Prostate gland (tissue), 2 donors: ENCODE results near the gene AGO4. TPM values are rescaled to one million over a fixed set of nuclear protein-coding genes. Genes with fewer than 3 reads are reported as not detected.
A peak's percentile ranks its signal among the peaks of the same experiment; 100 is the strongest.
"Not testable (repeated sequence)": the region's sequence is repeated elsewhere in the genome, so short reads cannot be mapped to it uniquely, and the experiment has no call there.

ENCODE experiments used
- DNase-seq: peaks from one replicate; pipeline ENCODE4 v3.0.0-alpha.2; 2019; ENCODE audit warnings: low spot score
- H3K27ac ChIP-seq, 2 donors: fragments of 200-600 bp; sonication (generic); 2 replicates each; pipeline ENCODE4 v1.5.1; 2017 to 2019
- H3K27me3 ChIP-seq: fragments of 200-600 bp; sonication (generic); replicated peaks from 2 replicates; pipeline ENCODE4 v1.5.1; 2019; ENCODE audit not compliant: insufficient read depth
- H3K36me3 ChIP-seq, 2 donors: fragments of 200-600 bp; sonication (generic); 1 replicate in 1 of 2; 2 replicates in 1 of 2; pipeline versions ENCODE4 v1.5.1 to v1.8.1; 2017 to 2019
- H3K4me1 ChIP-seq: fragments of 200-600 bp; sonication (generic); replicated peaks from 2 replicates; pipeline ENCODE4 v1.5.1; 2019
- H3K4me3 ChIP-seq, 2 donors: fragments of 200-600 bp; sonication (generic); 2 replicates each; pipeline ENCODE4 v1.5.1; 2017 to 2019
- H3K9me3 ChIP-seq: fragments of 200-600 bp; sonication (generic); 2 replicates; pipeline ENCODE4 v1.5.1; 2017
- CTCF ChIP-seq, 4 experiments: fragments of 200-600 bp in 2 of 4; fragments of 450-650 bp in 2 of 4; sonication (generic) in 2 of 4; IDR thresholded peaks; 1 replicate in 3 of 4; 2 replicates in 1 of 4; pipeline ENCODE4 v1.5.1; 2016 to 2019; ENCODE audit warnings: antibody characterized with exemption in 4 of 4, mild to moderate bottlenecking in 2 of 4, moderate library complexity in 2 of 4
- POLR2A ChIP-seq: fragments of 450-650 bp; IDR thresholded peaks from one replicate; pipeline ENCODE4 v1.6.1; 2016; ENCODE audit warnings: antibody characterized with exemption, mild to moderate bottlenecking
- POLR2AphosphoS5 ChIP-seq: sonication (generic); formaldehyde crosslinking; IDR thresholded peaks from one replicate; pipeline ENCODE4 v1.6.1; 2017; ENCODE audit warnings: antibody characterized with exemption
- WGBS: methylation state at CpG from one replicate; pipeline ENCODE4 v1.1.5; 2018; 5-methylcytosine and 5-hydroxymethylcytosine counted together
- intact Hi-C: fragments of 100-400 bp; cut with DNase I; formaldehyde crosslinking; loops from one replicate; pipeline ENCODE4 v1.14.2; 2022
- total RNA-seq, 2 donors: library from RNA; depleted of rRNA; stranded (reverse); fragments of >200 nt; gene quantifications; one replicate each; pipeline ENCODE4 v1.1.0, GENCODE V29; 2016

AGO4 gene
- total RNA-seq, 2 donors from 2014 or later: 11.7 to 15.2 TPM

GRCh38 chr1:35863136-35863535 is 55.3 kb downstream of the AGO4 start:
- no peak for DNase-seq
- 100% methylated on average over 1 of the region's 1 CpG for WGBS
- Histone ChIP-seq H3K4me3 (no peak overlapping the region), H3K27me3 (no peaks in the 10 kb centered on the region), H3K9me3 (no peaks in the 10 kb centered on the region), H3K27ac (no peak overlapping the region), H3K36me3 (no peaks in the 10 kb centered on the region), H3K4me1 (no peaks in the 10 kb centered on the region)
- no peak for TF ChIP-seq CTCF (IDR thresholded peaks at IDR 0.05)
- TF ChIP-seq POLR2AphosphoS5: no peak
- TF ChIP-seq POLR2A: no peak
- intact Hi-C loops: no loop called here

- Histone ChIP-seq H3K4me3 (no peak overlapping the region), H3K36me3 (no peaks in the 10 kb centered on the region), H3K27me3 (no peaks in the 10 kb centered on the region), H3K4me1 (no peaks in the 10 kb centered on the region), H3K27ac (no peak overlapping the region), H3K9me3 (no peaks in the 10 kb centered on the region)
- intact Hi-C loops: no loop called here
- TF ChIP-seq POLR2A (no peak), CTCF (IDR thresholded peaks at IDR 0.05) (no peak), POLR2AphosphoS5 (no peak)
- no peak for DNase-seq
- 60% methylated on average over 3 of the region's 3 CpGs for WGBS
Observed at GRCh38 chr1:35863881-35864625, 56.2 kb downstream of the AGO4 start.

- intact Hi-C loops: no loop called here
- H3K27ac ChIP-seq: peak overlapping the region in 1 of 2 donors; percentile 8
- DNase-seq: no peak
- no peaks in the 10 kb centered on the region for H3K4me1 ChIP-seq
- no peaks in the 10 kb centered on the region for H3K9me3 ChIP-seq
- TF ChIP-seq POLR2AphosphoS5: peak; percentile 32
- no peak for TF ChIP-seq POLR2A
- no peaks in the 10 kb centered on the region for H3K36me3 ChIP-seq
- no peak overlapping the region for H3K4me3 ChIP-seq
- H3K27me3 ChIP-seq: no peaks in the 10 kb centered on the region
- WGBS: 83% methylated on average over 5 of the region's 5 CpGs
Observed at GRCh38 chr1:35864813-35865212, 57.0 kb downstream of the AGO4 start.

GRCh38 chr1:35866991-35867390 is 59.2 kb downstream of the AGO4 start:
- H3K27ac ChIP-seq: no peak overlapping the region
- H3K36me3 ChIP-seq: no peaks in the 10 kb centered on the region
- no peaks in the 10 kb centered on the region for H3K27me3 ChIP-seq
- intact Hi-C loops: no loop called here
- H3K4me1 ChIP-seq: no peaks in the 10 kb centered on the region
- H3K9me3 ChIP-seq: no peaks in the 10 kb centered on the region
- no peak overlapping the region for H3K4me3 ChIP-seq
- no peak for DNase-seq
- 90% methylated on average over 3 of the region's 3 CpGs for WGBS
- TF ChIP-seq POLR2A (no peak), CTCF (IDR thresholded peaks at IDR 0.05) (no peak), POLR2AphosphoS5 (no peak)

GRCh38 chr1:35869245-35869950 is 61.6 kb downstream of the AGO4 start:
- H3K9me3 ChIP-seq, H3K4me1 ChIP-seq, H3K27ac ChIP-seq, intact Hi-C loops, H3K27me3 ChIP-seq, H3K4me3 ChIP-seq, H3K36me3 ChIP-seq, DNase-seq: not testable (repeated sequence)
- 90% methylated on average over 34 of the region's 34 CpGs for WGBS
